GM12892 (cell line): Measurements from ENCODE around the gene SLC22A1.
"Not testable (repeated sequence)": the region's sequence is repeated elsewhere in the genome, so short reads cannot be mapped to it uniquely, and the experiment has no call there.

Source experiments
- DNase-seq: peaks from one replicate; pipeline ENCODE4 v3.0.0; 2011; ENCODE audit not compliant: insufficient read length
- FAIRE-seq: peaks from 2 replicates; lab custom pipeline; 2011; peaks lifted over from hg19 to GRCh38; lab: Jason Lieb, UNC
- POLR2A ChIP-seq: IDR thresholded peaks from 2 replicates; pipeline ENCODE4 v1.6.1; 2011; ENCODE audit warnings: low read depth, low read length, control low read depth
- POLR2AphosphoS5 ChIP-seq: IDR thresholded peaks from 2 replicates; pipeline ENCODE4 v1.6.1; 2011; ENCODE audit warnings: low read depth, low read length, control low read depth
- TAF1 ChIP-seq: IDR thresholded peaks from 2 replicates; pipeline ENCODE4 v1.6.1; 2011; ENCODE audit warnings: low read depth, mild to moderate bottlenecking, control low read depth, low read length, borderline replicate concordance

SLC22A1 gene

DNA sequence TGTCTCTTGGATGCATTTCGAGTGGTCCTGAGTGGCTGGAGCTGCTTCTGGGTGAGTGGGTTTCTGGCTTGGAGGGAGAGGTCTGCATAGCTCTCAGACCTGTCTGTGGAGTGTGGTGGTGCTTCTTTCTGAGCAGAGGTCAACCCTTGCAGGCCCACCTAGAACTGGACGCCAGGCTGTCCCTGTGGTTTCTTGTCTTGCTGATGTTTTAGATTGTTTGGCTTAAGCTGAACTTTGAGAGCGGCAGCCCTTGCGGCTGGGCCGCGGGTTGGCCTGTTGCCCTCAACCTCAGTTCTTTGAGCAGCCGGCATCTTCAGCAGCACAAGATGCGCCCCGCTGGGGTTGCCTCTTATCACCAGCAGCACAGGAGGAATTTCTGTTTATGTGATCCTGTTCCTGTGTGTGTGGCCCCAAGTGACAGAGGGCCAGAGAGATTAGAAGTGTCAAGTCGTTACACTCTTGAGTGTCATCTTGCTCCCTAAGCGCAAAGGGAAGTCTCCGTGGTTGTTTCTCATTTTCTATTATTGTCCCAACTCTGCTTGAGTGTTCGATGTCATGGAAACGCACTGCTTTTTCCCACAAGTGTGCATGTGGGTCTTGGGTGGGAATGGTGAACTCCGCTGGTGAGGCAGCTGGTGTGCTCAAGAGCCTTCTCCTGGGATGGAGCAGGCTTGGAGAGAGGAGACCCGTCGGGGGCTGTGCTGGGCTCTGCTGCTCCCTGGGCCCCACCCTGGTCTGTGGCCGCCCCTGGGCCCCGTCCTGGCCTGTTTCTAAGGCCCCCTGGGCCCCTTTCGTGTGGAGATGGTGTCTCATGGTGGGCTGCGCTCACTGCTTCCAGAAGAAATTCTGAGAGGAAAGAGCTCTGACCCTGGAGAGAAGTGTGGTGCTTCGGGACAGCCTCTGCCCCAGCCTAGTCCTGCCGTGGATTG is 20.1 kb upstream of the SLC22A1 start:
- FAIRE-seq, result no peak
- no peak for DNase-seq
- no peak for TF ChIP-seq POLR2AphosphoS5
- no peak for TF ChIP-seq POLR2A
- TF ChIP-seq TAF1, result no peak

DNA sequence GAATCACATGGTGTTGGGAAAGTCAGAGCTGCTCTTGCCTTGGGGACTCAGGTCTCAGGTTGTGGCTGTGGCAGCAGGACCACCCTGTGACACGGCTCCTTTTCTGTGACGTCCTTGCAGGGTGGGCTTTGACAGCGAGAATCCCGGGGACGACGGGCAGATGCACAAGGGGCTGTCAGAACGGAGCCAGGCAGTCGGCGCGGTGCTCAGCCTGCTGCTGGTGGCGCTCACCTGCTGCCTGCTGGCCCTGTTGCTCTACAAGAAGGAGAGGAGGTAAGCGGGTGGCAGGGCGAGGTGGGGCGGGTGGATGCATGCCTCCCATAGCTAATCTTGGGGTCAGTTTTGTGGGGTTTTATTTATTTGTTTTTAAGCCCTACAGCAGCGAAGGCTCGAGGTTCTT is 19.2 kb upstream of the SLC22A1 start:
- FAIRE-seq, result no peak
- TF ChIP-seq POLR2AphosphoS5, result no peak
- TF ChIP-seq TAF1, result no peak
- TF ChIP-seq POLR2A, result no peak
- no peak for DNase-seq

DNA sequence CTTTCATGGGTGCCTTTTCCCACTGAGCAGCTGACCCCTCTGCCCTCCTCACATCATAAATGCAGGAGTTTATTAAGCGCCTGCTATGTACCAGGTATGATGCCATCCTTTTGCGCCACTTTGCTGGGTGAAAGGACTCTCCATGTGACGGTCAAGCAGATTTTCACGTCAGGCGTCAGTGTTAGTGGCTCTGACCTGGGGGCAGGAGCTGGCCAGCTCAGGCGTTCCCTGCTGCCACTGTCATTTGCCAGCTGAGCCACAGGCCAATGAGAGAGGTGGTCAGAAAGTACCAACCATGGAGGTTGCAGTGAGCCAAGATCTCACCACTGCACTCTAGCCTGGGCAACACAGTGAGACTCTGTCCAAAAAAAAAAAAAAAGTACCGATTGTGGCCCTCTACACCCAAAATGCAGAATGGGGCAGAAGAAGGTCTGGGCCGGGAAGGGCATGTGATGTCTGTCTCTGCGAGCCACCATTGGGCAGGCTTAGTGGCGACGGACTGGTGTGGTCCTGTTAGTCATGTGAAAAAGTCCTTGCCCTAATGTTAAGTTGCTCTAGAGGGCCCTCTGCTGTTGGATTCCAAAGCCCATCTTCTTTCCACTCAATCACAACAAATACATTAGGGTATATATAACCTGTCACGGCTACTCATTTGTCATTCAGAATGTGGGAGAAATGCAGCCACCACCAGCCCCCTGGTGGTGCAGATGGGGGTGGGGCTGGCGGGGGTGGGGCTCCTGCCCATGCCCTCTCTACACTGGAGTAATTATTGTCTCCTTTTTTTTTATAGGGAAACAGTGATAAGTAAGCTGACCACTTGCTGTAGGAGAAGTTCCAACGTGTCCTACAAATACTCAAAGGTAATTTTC is 18.4 kb upstream of the SLC22A1 start:
- FAIRE-seq, result peak; percentile 81
- TF ChIP-seq POLR2AphosphoS5 (no peak), TAF1 (no peak), POLR2A (no peak)
- no peak for DNase-seq

DNA sequence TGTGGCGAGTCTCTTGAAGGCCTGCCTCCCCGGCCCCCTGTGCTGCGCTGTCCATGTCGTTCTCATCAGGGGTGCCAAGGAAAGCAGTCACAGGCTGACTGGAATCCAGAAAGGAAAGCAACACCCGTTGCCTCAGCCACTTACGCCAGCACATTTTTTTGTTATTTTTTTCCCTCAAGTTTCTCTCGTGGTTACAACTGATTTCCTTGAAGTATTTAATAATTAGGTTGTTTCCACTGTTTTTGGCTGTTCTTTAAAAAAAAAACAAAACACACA is 17.9 kb upstream of the SLC22A1 start:
- TF ChIP-seq POLR2AphosphoS5 (no peak), TAF1 (no peak), POLR2A (no peak)
- FAIRE-seq (no peak), DNase-seq (no peak)

DNA sequence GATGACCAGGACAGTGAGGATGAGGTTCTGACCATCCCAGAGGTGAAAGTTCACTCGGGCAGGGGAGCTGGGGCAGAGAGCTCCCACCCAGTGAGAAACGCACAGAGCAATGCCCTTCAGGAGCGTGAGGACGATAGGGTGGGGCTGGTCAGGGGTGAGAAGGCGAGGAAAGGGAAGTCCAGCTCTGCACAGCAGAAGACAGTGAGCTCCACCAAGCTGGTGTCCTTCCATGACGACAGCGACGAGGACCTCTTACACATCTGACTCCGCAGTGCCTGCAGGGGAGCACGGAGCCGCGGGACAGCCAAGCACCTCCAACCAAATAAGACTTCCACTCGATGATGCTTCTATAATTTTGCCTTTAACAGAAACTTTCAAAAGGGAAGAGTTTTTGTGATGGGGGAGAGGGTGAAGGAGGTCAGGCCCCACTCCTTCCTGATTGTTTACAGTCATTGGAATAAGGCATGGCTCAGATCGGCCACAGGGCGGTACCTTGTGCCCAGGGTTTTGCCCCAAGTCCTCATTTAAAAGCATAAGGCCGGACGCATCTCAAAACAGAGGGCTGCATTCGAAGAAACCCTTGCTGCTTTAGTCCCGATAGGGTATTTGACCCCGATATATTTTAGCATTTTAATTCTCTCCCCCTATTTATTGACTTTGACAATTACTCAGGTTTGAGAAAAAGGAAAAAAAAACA is 16.6 kb upstream of the SLC22A1 start:
- no peak for FAIRE-seq
- TF ChIP-seq POLR2AphosphoS5, result no peak
- TF ChIP-seq TAF1, result no peak
- no peak for TF ChIP-seq POLR2A
- DNase-seq, result no peak

DNA sequence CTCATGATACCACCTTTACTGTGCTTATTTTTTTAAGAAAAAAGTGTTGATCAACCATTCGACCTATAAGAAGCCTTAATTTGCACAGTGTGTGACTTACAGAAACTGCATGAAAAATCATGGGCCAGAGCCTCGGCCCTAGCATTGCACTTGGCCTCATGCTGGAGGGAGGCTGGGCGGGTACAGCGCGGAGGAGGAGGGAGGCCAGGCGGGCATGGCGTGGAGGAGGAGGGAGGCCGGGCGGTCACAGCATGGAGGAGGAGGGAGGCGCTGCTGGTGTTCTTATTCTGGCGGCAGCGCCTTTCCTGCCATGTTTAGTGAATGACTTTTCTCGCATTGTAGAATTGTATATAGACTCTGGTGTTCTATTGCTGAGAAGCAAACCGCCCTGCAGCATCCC is 15.6 kb upstream of the SLC22A1 start:
- TF ChIP-seq TAF1, result no peak
- TF ChIP-seq POLR2A, result no peak
- TF ChIP-seq POLR2AphosphoS5, result no peak
- FAIRE-seq (no peak), DNase-seq (no peak)

DNA sequence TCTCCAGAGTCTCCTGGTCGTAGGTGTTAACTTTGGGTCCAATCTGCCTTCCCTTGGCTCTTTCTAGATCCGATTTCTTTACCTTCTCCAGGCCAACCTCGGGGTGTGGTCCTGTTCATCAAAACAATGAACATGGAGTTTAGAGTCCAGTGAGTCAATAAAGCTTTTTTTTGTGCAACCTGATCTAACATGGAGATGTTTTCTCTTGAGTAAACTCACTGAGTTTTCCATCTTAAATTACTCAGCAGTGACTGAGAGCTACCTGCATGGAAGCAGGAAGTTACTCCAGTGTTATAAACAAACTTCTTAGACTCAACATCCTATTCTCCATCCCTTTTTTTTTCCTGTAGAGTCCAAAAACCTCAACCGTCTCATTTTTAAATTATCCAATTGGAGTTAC is 14.9 kb upstream of the SLC22A1 start:
- TF ChIP-seq TAF1, result no peak
- no peak for TF ChIP-seq POLR2A
- no peak for TF ChIP-seq POLR2AphosphoS5
- no peak for FAIRE-seq
- DNase-seq, result no peak

DNA sequence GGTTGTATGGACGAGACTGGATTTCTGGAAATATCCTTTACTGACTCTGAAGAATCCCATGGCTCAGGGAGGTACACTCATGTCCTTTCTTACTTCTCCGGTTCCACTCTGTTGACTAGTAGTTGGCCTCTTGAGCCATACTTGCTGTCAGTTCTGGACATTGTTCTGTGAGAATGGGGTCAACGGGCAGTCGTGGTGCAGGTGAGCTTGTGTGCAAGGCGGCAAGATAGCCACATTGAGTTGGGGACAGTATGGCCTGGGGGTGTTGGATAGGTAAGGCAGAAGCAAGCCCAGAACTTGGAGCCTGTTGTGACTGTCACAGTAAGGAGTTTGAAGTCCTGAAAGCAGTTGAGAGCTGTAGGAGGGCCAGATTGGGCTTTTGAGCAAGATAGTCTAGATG is 13.5 kb upstream of the SLC22A1 start:
- DNase-seq, result no peak
- FAIRE-seq, result no peak
- TF ChIP-seq TAF1, result no peak
- no peak for TF ChIP-seq POLR2AphosphoS5
- no peak for TF ChIP-seq POLR2A

DNA sequence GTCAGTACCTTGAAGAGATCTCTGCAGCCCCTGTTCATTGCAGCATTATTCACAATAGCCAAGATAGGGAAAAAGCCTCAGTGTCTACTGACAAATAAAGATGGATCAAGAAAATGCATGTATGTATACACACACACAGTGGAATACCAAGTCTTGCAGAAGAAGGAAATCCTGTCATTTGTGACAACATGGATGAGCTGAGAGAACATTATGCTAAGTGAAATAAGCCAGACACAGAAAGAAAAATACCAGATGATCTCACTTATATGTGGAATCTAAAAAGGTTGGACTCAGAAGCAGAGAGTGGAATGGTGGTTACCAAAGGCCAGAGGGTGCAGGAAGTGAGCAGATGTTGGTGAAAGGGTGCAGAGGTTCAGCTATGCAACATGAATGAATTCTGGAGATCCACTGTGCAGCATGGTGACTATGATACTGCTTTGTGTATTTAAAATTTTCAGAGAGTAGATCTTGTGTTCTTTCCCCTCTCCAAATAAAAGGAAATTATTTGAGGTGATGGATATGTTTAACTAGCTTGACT is 11.0 kb upstream of the SLC22A1 start:
- TF ChIP-seq POLR2AphosphoS5 (no peak), POLR2A (no peak), TAF1 (no peak)
- DNase-seq (no peak), FAIRE-seq (no peak)

DNA sequence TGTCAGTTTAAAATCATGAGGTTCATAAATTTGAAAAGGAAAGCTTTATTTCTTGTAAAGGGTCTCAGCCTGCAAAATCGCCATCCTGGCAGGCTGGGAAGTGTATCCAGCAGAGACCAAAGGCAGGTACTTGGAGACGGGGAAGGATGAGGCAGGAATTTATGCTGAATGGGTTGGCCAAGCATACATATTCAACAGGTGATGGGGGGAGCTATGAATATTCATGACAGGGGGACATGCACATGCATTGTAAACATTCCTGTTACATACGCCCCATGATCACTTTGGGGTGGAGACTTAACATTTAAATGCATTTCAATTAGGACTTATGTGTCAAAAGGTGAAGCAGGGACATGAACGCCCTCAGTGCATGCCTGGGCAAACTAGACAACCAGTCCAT is 9.8 kb upstream of the SLC22A1 start:
- FAIRE-seq, result no peak
- TF ChIP-seq TAF1 (no peak), POLR2AphosphoS5 (no peak), POLR2A (no peak)
- no peak for DNase-seq

DNA sequence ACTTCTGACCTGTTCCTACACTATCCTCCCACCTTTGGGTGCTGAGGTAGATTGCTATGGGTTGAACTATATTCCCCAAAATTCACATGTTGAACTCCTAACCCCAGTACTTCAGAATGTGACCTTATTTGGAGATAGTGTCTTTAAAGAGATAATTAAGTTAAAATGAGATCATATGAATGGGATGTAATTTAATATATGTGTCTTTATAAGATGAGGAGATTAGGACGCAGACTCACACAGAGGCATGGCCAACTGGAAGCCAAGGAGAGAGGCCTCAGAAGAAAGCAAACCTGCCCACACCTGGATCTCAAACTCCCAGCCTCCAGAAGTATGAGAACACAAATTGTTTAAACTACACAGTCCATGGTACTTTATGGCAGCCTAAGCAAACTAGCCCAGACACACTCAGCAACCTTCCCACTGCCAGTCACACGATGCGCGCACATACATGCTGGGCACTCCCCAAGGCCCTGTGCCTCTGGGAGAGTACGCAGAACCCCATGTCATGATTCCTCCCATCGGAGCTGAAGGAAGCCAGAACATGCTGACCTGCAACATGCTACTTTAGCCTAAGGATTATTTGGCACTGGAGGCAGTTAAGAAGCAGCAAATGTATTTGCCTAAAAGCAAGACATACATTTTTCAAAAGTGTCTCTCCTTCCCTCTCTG is 8.9 kb upstream of the SLC22A1 start:
- TF ChIP-seq POLR2AphosphoS5 (no peak), POLR2A (no peak), TAF1 (no peak)
- DNase-seq, result no peak
- FAIRE-seq, result no peak

DNA sequence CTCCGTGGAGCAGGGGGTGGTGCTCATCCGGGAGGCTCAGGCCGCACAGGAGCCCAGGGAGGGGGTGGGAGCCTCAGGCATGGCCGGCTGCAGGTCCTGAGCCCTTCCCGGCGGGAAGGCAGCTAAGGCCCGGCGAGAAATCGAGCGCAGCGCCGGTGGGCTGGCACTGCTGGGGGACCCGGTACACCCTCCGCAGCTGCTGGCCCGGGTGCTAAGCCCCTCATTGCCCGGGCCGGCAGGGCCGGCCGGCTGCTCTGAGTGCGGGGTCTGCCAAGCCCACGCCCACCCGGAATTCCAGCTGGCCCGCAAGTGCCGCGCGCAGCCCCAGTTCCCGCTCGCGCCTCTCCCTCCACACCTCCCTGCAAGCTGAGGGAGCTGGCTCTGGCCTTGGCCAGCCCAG is 7.1 kb upstream of the SLC22A1 start:
- DNase-seq, FAIRE-seq: not testable (repeated sequence)
